ENCODE data around the gene ARHGEF26. TPM values are rescaled to one million over a fixed set of nuclear protein-coding genes. Genes with fewer than 3 reads are reported as not detected.
A peak's percentile ranks its signal among the peaks of the same experiment; 100 is the strongest.

ARHGEF26 gene
- total RNA-seq, 1 experiment from 2014 or later = 20.8 TPM

- intact Hi-C loops (cut with micrococcal nuclease; ENCODE audit: unreplicated experiment) = loop anchor here (1.0 kb wide), 1 partner anchor 11 kb away; no protein-coding TSS in a partner anchor
- peak; percentile 44 to 55 for DNase-seq
Measured at GRCh38 chr3:154121701-154122551, 736 bp downstream of the ARHGEF26 start.

GRCh38 chr3:154122552-154122911 lies 1.3 kb downstream of the ARHGEF26 start:
- TF ChIP-seq CTCF (IDR thresholded peaks at IDR 0.05; ENCODE audit: insufficient read depth in 1 of 2, low read depth in 1 of 2, low read length in 1 of 2, severe bottlenecking in 1 of 2, unreplicated experiment in 1 of 2) = no peak
- H3K27me3 ChIP-seq (replicated peaks; ENCODE audit: control insufficient read depth, insufficient read depth, low read length) = no peaks in the 10 kb centered on the region
- H3K27ac Mint-ChIP-seq (ENCODE audit: unreplicated experiment) = peak overlapping the region; percentile 95
- intact Hi-C loops (cut with micrococcal nuclease; ENCODE audit: unreplicated experiment) = no loop called here
- H3K4me1 ChIP-seq = peaks cover 35% of the 10 kb centered on the region
- no peaks in the 10 kb centered on the region for H3K36me3 ChIP-seq (ENCODE audit: control insufficient read depth, insufficient read depth, low read length)
- H3K9me3 ChIP-seq = no peaks in the 10 kb centered on the region
- POLR2A ChIA-PET = no interaction called here
- CTCF ChIA-PET = no interaction called here
- no peak for DNase-seq
- no peaks in the 10 kb centered on the region for H3K27me3 Mint-ChIP-seq (ENCODE audit: insufficient read depth, unreplicated experiment)
- peak overlapping the region; percentile 78 for H3K4me3 ChIP-seq (ENCODE audit: low read depth, low read length)
- BruUV-seq (replicated peaks) = TSS peak; percentile 21
- H3K4me3 Mint-ChIP-seq (ENCODE audit: unreplicated experiment) = peak overlapping the region; percentile 74
- no peaks in the 10 kb centered on the region for H3K9me3 Mint-ChIP-seq (ENCODE audit: unreplicated experiment)
- peaks cover 27% of the 10 kb centered on the region for H3K4me1 Mint-ChIP-seq (ENCODE audit: low read depth, unreplicated experiment)
- H3K36me3 Mint-ChIP-seq (ENCODE audit: insufficient read depth, unreplicated experiment) = no peaks in the 10 kb centered on the region

More at GRCh38 chr3:154121701-154122551, 736 bp downstream of the ARHGEF26 start:
- Mint-ChIP-seq H3K9me3 (ENCODE audit: unreplicated experiment) (no peaks in the 10 kb centered on the region), H3K4me1 (ENCODE audit: low read depth, unreplicated experiment) (peaks cover 27% of the 10 kb centered on the region), H3K4me3 (ENCODE audit: unreplicated experiment) (peak overlapping the region; percentile 74), H3K36me3 (ENCODE audit: insufficient read depth, unreplicated experiment) (no peaks in the 10 kb centered on the region), H3K27ac (ENCODE audit: unreplicated experiment) (peak overlapping the region; percentile 95), H3K27me3 (ENCODE audit: insufficient read depth, unreplicated experiment) (no peaks in the 10 kb centered on the region)
- no peaks in the 10 kb centered on the region for H3K27me3 ChIP-seq (replicated peaks; ENCODE audit: control insufficient read depth, insufficient read depth, low read length)
- peak overlapping the region; percentile 78 for H3K4me3 ChIP-seq (ENCODE audit: low read depth, low read length)
- CTCF ChIA-PET = no interaction called here
- peaks cover 32% of the 10 kb centered on the region for H3K4me1 ChIP-seq
- no peak for TF ChIP-seq CTCF (IDR thresholded peaks at IDR 0.05; ENCODE audit: insufficient read depth in 1 of 2, low read depth in 1 of 2, low read length in 1 of 2, severe bottlenecking in 1 of 2, unreplicated experiment in 1 of 2)
- no peaks in the 10 kb centered on the region for H3K36me3 ChIP-seq (ENCODE audit: control insufficient read depth, insufficient read depth, low read length)
- H3K9me3 ChIP-seq = no peaks in the 10 kb centered on the region
- POLR2A ChIA-PET = interaction anchor here (0.8 to 1.4 kb wide), 2 partner anchors 21 to 961 kb away, joined by 4 to 7 read pairs; no protein-coding TSS in a partner anchor
- no TSS peak for BruUV-seq (replicated peaks)

GRCh38 chr3:154122912-154123559 lies 1.8 kb downstream of the ARHGEF26 start:
- Histone ChIP-seq H3K4me3 (ENCODE audit: low read depth, low read length) (peak overlapping the region; percentile 78), H3K27me3 (replicated peaks; ENCODE audit: control insufficient read depth, insufficient read depth, low read length) (no peaks in the 10 kb centered on the region), H3K9me3 (no peaks in the 10 kb centered on the region), H3K4me1 (peaks cover 35% of the 10 kb centered on the region), H3K36me3 (ENCODE audit: control insufficient read depth, insufficient read depth, low read length) (no peaks in the 10 kb centered on the region)
- Mint-ChIP-seq H3K4me1 (ENCODE audit: low read depth, unreplicated experiment) (peaks cover 27% of the 10 kb centered on the region), H3K4me3 (ENCODE audit: unreplicated experiment) (peak overlapping the region; percentile 74), H3K9me3 (ENCODE audit: unreplicated experiment) (no peaks in the 10 kb centered on the region), H3K27ac (ENCODE audit: unreplicated experiment) (no peak overlapping the region), H3K27me3 (ENCODE audit: insufficient read depth, unreplicated experiment) (no peaks in the 10 kb centered on the region), H3K36me3 (ENCODE audit: insufficient read depth, unreplicated experiment) (peaks cover 4% of the 10 kb centered on the region)
- CTCF ChIA-PET = no interaction called here
- BruUV-seq (replicated peaks) = no TSS peak
- no peak for DNase-seq
- intact Hi-C loops (cut with micrococcal nuclease; ENCODE audit: unreplicated experiment) = no loop called here
- POLR2A ChIA-PET = no interaction called here
- TF ChIP-seq CTCF (IDR thresholded peaks at IDR 0.05; ENCODE audit: insufficient read depth in 1 of 2, low read depth in 1 of 2, low read length in 1 of 2, severe bottlenecking in 1 of 2, unreplicated experiment in 1 of 2) = no peak
